ENCODE data around the gene KLRF2.

DNA sequence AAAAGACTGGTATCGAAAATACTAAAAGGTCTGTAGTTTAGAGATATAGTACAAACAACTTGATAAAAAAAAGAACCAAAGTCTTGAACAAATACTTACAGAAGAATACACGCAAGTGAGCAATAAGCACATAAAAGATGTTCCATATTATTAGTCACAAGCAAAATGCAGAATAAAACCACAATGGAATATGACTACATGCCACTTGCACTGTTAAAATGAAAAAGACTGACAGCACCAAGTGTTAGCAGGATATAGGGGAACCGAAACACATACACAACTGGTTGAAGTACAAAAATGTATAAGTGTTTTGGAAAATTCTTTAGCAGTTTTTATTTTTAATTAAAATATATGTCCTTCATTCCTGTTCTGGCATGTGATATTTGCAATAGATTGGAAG, 47.3 kb downstream of the KLRF2 start:
- TF ChIP-seq, protein P1, sequence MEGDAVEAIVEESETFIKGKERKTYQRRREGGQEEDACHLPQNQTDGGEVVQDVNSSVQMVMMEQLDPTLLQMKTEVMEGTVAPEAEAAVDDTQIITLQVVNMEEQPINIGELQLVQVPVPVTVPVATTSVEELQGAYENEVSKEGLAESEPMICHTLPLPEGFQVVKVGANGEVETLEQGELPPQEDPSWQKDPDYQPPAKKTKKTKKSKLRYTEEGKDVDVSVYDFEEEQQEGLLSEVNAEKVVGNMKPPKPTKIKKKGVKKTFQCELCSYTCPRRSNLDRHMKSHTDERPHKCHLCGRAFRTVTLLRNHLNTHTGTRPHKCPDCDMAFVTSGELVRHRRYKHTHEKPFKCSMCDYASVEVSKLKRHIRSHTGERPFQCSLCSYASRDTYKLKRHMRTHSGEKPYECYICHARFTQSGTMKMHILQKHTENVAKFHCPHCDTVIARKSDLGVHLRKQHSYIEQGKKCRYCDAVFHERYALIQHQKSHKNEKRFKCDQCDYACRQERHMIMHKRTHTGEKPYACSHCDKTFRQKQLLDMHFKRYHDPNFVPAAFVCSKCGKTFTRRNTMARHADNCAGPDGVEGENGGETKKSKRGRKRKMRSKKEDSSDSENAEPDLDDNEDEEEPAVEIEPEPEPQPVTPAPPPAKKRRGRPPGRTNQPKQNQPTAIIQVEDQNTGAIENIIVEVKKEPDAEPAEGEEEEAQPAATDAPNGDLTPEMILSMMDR (IDR thresholded peaks at IDR 0.05): no peak
- no peak for TF ChIP-seq POLR2A (IDR thresholded peaks at IDR 0.05)
- TF ChIP-seq POLR2AphosphoS5 (IDR thresholded peaks at IDR 0.05): no peak
